ENCODE results near the gene KCNJ9. TPM values are rescaled to one million over a fixed set of nuclear protein-coding genes. Genes with fewer than 3 reads are reported as not detected.

The KCNJ9 gene
- total RNA-seq, 1 donor from 2014 or later, result not detected

DNA sequence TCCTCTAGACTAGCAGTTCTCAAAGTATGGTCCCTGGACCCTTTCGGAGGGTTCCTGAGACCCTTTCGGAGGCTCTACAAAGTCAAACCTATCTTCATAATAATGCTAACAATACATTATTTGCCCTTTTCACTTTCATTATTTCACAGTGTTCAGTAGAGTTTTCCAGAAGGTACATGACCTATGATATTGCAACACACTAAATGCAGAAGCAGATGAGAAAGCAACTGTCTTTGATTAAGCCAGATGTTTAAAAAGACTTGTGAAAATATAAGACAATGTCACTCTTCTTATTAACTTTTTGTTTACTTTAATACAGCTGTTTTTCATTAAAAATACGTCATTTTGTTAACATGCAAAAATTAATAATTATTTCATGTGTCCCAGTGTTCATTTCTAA is 17.2 kb upstream of the KCNJ9 start:
- intact Hi-C loops (cut with DNase I), result no loop called here
- no peak for DNase-seq (ENCODE audit: low spot score)

DNA sequence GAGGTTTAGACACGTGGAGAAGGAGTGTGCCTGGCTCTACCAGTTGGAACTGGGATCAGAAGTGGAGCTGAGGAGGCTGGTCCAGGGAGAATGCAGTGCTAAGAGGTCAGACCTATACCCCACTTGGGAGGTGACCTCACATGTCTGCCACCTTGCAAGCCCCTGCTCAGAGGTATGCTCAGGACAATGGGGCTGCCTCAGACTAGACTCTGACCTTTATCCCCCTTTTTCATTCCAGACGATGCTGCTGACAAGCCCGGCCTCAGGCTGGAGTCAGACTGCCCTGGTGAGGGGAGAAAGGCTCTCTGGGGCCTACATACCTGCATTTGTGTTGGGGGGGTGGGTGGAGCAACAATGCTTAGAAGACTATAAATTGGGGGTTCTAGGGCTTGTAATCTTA is 16.6 kb upstream of the KCNJ9 start:
- DNase-seq (ENCODE audit: low spot score), result no peak
- intact Hi-C loops (cut with DNase I), result no loop called here

DNA sequence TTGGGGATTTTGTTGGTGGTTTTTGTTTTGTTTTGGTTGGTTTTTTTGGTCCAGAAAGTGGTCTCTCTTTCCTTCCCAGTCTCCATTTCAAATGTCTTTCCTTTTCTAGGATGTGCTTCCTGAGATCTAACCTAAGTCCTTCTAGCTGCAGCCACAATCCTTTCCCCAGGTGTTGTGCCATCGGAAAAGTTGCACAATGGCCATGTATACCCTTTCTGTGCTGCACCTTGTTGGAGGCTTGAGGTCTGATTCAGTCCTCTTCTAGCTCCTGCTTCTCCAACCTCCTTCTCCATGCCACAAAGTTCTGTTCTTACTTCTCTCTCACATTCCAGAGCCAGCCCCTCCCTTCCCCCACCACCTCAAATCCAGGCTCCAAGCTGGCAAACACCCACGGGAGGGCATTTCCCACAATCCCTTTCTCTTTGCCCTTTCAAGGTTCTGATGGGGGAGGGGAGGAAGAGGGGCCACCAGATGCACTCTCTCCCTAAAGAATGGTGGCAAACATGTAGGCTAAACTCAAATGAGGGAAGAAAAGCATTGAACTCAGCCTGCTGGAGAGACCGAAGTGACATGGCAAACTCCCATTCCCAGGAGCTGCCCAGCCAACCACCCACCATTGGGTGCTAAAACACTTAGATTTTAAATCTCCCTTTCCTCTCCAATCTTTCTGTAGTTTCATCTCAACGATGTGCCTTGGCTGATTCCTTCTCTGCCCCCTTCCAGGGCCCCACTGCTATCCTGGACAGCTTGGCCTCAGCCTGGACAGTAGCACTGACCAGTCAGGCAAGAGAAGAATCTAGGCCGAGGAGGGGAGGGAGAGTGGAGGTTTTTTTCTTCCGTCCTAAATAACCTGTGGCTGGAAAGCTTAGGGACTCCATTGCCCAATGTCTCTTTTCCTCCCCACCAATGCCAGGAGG is 14.3 kb upstream of the KCNJ9 start:
- intact Hi-C loops (cut with DNase I), result no loop called here
- no peak for DNase-seq (ENCODE audit: low spot score)

DNA sequence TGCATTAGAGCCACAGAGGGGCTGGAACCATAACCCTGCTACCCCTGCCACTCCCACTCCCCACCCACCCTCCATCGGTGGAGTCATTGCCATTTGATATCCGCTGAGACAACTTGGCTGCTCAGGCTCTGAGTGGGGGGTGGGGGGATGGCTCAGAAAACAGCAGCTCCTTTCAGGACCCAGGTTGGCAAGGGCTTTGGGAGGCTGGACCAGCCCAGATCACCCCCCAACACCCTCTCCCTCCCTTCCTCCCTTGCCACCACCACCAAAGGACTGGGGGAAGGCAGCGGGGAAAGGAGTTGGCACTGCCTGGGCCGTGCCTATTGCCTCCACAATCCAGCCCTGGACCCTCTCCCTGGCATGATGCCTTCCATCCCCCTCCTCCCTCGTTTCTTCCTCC is 13.1 kb upstream of the KCNJ9 start:
- intact Hi-C loops (cut with DNase I), result no loop called here
- DNase-seq (ENCODE audit: low spot score), result no peak

DNA sequence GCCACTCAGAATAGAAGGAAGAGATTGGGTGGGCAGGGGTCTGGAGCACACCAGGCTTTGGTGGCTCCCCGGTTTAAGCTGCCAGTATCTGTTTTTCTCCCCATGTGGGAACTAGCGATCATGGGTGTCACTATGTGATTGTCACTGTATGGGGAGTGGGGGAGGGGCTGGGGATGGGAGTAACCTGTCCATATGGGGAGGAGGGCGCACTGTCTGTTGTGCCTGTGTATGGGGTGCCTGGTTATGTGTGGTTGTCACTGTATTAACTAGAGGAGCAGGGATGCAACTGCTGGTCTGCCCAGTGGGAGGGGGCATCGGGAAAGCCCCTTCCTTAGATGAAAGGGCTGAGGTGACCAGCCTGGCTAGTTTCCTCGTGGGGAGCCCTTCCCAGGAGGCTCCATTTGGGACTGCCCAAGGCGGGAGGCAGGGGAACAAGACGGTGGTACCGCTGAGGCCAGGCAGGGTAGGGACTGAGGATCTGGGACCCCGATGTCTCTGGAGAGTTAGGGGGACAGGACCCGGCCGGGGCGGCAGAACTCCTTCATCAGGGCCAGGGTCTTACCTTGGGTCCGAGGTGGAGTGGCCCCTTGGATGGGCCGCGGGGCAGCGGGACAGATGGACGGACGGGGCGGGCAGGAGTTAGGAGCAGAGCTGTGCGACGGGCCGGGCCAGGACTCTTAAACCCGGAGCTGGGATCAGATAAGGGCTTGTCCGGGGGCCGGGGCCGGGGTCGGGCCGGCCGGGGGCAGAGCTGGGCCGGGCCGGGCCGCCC is 11.7 kb upstream of the KCNJ9 start, which contains the start of gene KCNJ10:
KCNJ10 (minus strand) TSS at position 701 of the 772 bp plus-strand sequence. CDS start 27,628 bp downstream, outside the sequence.
- DNase-seq (ENCODE audit: low spot score), result no peak
- intact Hi-C loops (cut with DNase I), result no loop called here

DNA sequence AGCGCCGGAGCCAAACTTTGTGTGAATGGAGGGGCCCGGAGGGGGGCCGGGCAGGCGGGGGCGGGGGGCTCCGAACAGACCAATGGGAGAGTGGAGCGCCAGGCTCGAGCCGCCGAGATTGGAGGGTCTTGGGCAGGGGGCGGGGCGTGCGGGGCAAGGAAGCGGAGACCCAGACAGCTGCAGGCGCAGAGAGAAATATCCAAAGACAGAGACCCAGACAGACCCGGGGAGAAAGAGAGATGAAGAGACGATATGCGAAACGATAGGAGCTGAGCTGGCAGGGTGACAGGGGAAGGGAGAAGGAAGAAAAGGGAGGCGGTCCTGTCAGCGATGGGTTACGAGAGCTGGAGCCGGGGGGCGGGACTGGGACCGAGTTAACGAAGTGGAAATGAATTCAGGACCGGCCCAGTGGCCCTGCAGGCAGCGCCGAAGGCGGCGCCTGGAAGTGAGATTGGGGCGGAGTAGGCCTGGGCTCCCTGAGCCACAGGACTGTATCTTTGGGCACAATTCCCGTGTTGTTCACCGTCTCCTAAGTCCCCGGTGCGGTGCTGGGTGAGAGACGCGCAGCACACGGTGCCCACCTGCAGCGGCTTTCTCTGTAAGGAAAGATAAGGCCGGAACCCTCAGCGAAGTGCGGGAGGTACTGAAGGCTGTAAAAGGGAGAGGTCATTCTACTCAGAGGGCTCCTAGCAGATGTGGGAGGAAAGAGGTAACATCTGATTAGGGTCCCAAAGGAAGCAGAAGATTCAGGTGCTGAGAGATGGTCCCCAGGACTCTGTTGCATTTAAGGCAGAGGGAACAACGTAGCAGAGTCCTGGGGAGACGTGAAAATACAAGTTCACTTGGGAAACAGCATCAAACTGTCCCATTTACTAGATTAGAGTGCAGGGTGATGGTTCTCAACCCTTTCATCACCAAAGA is 10.8 kb upstream of the KCNJ9 start:
- peak; percentile 83 for DNase-seq (ENCODE audit: low spot score)
- intact Hi-C loops (cut with DNase I), result no loop called here

DNA sequence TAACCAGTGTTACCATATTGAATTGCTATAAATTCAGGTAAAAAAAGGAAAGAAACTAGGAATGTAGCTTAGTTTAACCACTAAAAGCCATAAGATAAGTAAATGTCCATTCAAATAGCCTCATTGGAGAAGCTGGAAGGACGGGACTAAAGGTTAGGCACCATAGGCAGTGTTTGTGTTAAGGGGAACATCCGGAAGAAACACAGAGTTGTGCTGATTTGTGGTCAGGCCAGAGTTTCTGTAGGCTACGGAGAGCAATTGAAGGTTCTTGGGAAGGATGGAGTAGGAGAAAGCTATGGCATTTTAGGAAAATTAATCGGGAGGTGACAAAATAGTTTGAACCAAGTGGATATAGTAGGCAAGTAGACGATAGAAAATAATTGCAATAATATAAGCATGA is 10.0 kb upstream of the KCNJ9 start:
- intact Hi-C loops (cut with DNase I), result no loop called here
- no peak for DNase-seq (ENCODE audit: low spot score)

DNA sequence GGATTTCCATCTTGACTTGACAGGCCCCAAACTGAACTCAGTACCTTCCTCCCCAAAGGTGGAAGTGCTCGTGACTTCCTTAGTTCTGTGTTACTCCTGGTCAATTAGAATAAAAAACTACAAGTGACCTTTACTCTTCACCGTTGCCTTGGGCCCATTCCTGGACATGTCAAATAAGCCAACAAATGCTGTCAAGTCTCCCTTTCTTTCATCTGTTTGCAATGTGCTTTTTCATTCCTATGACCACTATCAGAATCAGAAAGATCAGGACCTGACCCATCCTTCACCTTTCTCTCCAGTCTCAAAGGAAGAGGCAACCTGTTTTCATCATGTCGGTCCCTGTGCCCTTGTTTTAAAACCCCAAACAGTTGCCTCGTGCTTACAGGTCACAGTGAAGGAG is 6.5 kb upstream of the KCNJ9 start:
- intact Hi-C loops (cut with DNase I), result no loop called here
- no peak for DNase-seq (ENCODE audit: low spot score)

DNA sequence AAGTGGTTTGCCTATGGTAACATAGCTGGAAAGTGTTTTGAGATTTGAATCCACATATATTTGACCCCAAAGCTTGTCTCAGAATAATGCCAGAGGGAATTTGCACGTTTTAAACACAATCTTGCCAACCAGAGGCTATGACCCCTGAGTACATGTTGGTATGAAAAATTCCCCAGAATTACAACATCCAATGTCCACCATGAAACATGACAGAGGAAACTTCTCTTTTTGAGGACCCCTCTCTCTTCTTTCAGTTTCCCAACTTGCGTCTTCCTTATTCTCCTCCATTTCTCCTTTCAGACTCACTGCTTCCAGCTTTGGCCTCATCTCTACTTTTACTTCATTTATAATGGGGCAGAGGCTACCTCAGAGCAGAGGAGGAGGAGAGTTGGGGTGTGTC is 5.5 kb upstream of the KCNJ9 start:
- intact Hi-C loops (cut with DNase I), result no loop called here
- no peak for DNase-seq (ENCODE audit: low spot score)

DNA sequence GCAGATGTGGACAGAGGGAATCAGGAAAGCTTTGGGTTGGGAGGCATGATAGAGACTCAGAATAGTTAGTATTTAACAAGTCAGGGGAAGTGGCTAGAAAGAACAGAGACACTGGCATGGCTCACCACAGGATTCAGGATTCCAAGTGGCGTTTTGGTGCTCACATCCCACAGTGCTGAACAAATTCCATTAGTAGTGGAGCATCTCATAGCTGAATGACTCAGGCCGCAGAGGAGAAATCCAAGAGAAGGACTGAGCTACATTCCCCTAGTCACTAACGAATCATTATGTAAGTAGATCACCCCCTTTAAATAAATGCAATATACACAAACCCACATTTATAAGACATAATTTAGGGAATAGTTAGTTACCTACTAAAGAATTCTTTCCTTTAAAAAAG is 5.0 kb upstream of the KCNJ9 start:
- intact Hi-C loops (cut with DNase I), result no loop called here

DNA sequence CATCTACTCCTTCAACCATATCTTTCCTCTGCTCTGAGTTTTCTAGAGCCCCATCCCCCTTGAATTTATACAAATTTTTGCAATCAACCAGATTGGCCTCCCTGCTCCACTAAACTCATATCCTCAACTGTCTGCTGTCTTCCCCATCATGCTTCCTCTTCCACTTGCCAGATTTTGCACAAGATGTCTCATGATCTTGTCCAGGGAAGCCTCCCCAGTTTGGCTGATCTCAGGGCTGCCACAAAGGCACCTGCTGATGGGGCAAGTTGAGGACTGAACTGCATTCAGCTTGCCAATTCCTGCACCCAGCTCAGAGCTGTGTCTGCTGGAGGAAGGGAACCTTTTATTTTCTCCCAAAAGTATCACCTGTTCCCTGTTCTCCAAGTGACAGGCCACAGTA is 3.9 kb upstream of the KCNJ9 start:
- no peak for DNase-seq (ENCODE audit: low spot score)
- intact Hi-C loops (cut with DNase I), result no loop called here

More for the DNA sequence above, 5.0 kb upstream of the KCNJ9 start:
- DNase-seq (ENCODE audit: low spot score), result no peak

DNA sequence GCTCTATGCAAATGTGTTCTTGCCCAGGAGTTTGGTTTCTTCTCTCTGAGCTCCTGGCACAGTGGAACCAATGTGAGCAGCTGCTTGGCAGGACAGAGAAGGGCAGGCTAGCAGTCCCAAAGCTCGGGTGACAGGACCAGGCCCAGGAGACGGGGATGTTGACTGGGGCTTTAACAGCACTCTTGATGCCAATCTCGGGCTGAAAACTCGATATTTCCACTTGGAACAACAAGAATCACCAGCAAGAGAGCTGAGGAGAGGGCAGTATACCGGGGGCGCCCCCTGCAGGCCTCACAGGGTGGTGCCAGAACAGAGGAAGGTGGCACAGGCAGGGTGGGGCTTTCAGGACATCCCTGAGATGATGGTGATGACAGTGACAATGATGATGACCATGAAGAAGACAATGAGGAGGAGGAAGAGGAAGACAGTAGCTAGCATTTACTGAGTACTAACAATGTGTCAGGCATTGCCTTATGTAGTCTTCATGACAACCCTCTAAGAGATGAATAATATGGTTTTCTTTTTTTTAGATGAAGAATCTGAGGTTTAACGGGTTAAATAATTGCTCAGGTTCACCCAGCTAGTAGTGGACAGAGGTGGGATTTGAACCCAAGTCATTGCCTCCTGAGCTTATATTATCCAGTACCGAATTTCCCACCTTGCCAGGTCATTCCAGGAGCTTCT is 2.7 kb upstream of the KCNJ9 start:
- intact Hi-C loops (cut with DNase I), result no loop called here
- DNase-seq (ENCODE audit: low spot score), result no peak

DNA sequence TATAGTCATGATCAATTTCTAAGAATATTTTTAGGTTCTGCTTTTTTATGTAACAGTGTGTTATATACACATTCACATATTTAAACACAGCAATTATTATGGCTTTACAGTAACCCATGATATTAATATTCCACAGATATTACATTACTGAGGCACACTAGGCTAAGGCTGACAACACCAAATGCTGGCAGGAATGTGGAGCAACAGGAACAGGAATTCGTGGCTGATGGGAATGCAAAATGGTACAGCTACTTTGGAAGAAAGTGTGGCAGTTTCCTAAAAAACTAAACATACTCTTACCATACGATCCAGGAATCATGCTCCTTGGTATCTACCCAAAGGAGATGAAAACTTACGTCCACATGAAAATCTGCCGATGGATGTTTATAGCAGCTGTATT is 1.9 kb upstream of the KCNJ9 start:
- intact Hi-C loops (cut with DNase I), result no loop called here
- no peak for DNase-seq (ENCODE audit: low spot score)

DNA sequence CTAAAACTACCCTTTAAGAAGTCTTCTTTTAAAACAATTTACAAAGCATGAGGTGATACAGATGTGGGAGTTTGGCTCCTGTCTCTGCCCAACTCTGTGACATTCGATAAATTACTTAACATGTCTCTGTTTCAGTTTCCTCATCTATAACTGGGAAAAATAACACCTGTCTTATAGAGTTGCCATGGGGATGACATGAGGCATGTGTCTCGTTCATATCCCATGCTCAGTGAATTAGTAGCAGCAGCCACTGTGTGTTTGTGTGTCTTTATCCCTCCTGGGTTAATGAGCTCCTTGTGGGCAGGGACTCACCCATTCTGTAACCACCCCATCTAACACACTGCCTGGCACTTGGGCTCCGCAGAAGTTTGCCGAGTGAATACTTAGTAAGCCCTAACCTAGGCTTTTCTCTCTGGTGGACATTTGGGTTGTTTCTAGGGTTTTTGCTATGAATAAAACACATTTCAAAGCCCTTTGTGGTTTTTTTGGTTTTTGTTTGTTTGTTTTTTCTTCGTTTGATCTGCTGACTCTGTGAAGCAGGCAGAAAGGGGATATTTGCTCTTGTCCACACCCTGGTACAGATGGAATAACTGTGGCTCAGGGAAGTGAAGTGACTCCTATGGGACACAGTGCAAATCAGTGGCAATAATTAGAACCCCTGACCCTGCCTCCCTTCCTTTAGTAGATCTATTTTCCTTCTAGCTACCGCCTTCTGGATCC is 797 bp upstream of the KCNJ9 start:
- DNase-seq (ENCODE audit: low spot score), result no peak
- intact Hi-C loops (cut with DNase I), result loop anchor here (5.0 kb wide), 1 partner anchor 33 kb away; no protein-coding TSS in a partner anchor

DNA sequence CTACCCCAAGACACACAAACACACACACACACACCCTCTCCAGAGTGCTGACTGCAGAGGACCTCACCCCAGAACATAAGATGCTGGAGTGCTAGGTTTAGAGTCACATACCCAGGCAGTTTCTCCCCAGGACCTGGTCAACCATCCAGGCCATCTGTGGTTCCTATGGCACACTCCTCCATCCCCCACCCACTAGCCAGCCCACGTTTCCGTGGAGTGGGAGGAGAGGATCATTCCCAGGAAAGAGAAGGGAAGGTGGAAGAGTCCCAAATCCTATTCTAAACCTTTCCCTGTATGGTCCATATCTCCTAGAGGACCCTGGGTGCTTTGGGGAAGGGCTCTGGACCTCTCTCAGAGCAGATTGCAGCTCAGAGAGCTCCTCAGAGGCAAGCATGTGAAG is 1.1 kb downstream of the KCNJ9 start:
- intact Hi-C loops (cut with DNase I), result loop anchor here (5.0 kb wide), 1 partner anchor 35 kb away; no protein-coding TSS in a partner anchor
- no peak for DNase-seq (ENCODE audit: low spot score)

DNA sequence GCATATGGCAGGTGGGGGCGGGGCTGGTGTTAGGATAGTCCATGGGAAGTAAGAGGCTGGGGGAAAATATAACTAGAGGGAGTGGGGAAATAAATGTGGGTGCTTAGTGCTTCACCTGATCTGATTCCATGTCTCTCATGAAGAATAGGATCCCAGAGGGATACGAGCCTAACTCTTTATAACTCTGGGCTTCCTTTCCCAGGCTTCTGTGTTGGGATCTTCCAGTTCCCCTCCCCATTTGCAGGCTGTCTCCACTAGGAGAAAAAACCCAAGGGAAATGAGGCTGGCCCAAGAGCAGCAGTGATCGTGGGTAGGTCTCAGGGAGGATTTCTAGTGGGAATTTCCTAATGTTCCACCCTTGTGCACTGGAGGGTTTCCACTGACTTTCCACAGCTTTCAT is 1.6 kb downstream of the KCNJ9 start:
- intact Hi-C loops (cut with DNase I), result loop anchor here (5.0 kb wide), 1 partner anchor 36 kb away; no protein-coding TSS in a partner anchor
- DNase-seq (ENCODE audit: low spot score), result no peak

DNA sequence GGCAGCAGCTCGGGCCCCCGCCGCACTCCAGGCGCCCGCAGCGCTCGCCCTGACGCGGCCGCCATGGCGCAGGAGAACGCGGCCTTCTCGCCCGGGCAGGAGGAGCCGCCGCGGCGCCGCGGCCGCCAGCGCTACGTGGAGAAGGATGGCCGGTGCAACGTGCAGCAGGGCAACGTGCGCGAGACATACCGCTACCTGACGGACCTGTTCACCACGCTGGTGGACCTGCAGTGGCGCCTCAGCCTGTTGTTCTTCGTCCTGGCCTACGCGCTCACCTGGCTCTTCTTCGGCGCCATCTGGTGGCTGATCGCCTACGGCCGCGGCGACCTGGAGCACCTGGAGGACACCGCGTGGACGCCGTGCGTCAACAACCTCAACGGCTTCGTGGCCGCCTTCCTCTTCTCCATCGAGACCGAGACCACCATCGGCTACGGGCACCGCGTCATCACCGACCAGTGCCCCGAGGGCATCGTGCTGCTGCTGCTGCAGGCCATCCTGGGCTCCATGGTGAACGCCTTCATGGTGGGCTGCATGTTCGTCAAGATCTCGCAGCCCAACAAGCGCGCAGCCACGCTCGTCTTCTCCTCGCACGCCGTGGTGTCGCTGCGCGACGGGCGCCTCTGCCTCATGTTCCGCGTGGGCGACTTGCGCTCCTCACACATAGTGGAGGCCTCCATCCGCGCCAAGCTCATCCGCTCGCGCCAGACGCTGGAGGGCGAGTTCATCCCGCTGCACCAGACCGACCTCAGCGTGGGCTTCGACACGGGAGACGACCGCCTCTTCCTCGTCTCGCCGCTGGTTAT is 2.8 kb downstream of the KCNJ9 start:
- DNase-seq (ENCODE audit: low spot score), result peak; percentile 85
- intact Hi-C loops (cut with DNase I), result loop anchor here (5.0 kb wide), 1 partner anchor 37 kb away; no protein-coding TSS in a partner anchor

Measured in cardiac septum (tissue), 1 donor.